Right ventricle myocardium inferior (tissue), 1 donor: Measurements from ENCODE around the gene ATXN1. TPM values are rescaled to one million over a fixed set of nuclear protein-coding genes. Genes with fewer than 3 reads are reported as not detected.
A peak's percentile ranks its signal among the peaks of the same experiment; 100 is the strongest.

Experiments used
- ATAC-seq: fragments of 200-7000 bp; cut with Tn5 transposase; one replicate; pipeline ENCODE4 v1.9.1; 2020; ENCODE audit warnings: mild to moderate bottlenecking, moderate library complexity
- DNase-seq: peaks from one replicate; pipeline ENCODE4 v3.0.0; 2021; ENCODE audit errors: missing footprints
- intact Hi-C: fragments of 100-400 bp; cut with DNase I; formaldehyde crosslinking; loops from one replicate; pipeline ENCODE4 v1.11.0; 2022
- total RNA-seq: library from RNA; stranded (reverse); fragmentation: NEBNext Ultra II Directional; extraction: Animal tissue kit (Norgen Biotek cat#: 25700); gene quantifications from one replicate; pipeline ENCODE4 v1.2.1, GENCODE V29; 2021
- donor health status: DM: no; HTN: yes; CAD: no; lungs with severe emphysema.

ATXN1 gene
- total RNA-seq, 1 donor from 2014 or later: 42.5 TPM

DNA sequence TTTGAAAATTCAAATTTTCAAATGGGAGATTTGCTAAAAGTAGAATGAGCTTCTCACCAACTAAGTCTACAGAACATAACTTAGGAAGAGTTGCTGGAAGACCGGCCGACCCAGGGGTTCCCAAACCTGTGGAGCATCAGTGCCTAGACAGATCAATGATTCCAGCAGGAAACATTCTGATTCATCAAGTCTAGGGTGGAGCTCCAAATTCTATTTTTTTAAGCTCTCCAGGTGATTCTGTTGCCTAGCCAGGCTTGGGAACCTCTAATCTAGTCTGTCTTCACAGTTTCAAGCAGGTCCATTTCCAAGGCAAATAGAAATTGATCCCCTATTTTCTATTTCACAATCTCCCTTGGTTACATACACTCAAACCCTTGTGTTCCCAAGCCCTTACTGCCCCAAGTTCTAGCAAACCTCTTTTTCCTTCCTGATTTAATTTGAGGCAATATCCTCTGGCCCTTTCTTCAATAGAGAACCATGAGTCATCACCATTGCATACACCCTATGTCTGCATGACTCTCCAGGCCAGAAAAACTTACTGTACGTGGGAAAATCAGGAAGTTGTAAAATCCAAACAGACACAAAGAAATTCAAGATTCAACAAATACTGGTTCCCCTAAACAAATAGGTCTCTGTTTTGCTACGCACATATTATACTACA, 8.9 kb downstream of the ATXN1 start:
- peak; percentile 61 for ATAC-seq
- DNase-seq: no peak
- intact Hi-C loops: no loop called here

DNA sequence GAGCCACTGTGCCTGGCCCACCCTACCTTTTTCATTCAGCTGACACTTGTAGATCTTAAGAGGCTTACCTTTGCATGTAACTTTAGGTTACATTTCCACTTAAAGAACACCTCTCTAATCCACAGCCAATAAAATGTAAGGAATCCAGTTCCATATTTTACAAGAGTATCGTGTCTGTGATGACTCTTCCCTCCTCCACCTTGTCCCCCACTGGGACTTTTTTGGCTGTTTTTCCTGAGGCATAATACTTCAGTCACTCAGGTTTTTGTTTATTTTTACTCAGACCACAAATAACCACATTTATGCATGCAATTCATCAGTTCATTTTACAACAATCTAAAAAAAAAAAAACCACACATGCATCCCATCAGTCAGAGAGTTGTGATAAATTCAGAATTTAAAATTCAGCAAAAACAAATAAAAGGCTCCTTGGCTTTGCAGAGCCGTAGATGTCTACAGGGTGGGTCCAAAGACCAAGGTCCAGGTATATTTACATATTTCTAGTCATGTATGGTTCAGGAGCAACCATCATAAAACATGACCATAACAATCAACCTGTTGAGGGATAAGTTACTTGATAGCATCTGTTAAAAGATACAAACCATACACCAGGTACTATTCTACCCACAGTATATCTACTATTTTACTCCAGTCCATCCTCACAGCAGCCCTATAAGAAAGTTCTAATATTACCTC, 9.9 kb downstream of the ATXN1 start:
- ATAC-seq (no peak), DNase-seq (no peak)
- intact Hi-C loops: no loop called here

DNA sequence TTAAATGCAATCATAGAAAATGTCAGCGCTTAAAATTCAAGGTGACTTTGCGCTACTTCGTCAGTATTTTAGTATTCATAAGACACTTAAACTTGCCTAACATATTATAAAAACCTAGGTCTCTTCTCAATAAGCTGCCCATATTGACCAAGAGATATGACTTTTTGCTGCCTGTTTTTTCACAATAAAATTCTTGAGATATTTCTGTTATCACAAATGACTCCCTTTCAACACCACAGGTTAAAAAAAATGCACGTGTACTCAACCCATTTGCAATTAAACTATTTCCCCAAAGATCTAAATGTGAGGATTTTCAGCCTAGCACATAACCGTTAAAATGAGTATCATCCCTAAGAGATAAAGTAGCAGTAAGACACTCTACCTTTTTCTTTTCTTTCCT, 10.7 kb downstream of the ATXN1 start:
- ATAC-seq: no peak
- intact Hi-C loops: no loop called here

DNA sequence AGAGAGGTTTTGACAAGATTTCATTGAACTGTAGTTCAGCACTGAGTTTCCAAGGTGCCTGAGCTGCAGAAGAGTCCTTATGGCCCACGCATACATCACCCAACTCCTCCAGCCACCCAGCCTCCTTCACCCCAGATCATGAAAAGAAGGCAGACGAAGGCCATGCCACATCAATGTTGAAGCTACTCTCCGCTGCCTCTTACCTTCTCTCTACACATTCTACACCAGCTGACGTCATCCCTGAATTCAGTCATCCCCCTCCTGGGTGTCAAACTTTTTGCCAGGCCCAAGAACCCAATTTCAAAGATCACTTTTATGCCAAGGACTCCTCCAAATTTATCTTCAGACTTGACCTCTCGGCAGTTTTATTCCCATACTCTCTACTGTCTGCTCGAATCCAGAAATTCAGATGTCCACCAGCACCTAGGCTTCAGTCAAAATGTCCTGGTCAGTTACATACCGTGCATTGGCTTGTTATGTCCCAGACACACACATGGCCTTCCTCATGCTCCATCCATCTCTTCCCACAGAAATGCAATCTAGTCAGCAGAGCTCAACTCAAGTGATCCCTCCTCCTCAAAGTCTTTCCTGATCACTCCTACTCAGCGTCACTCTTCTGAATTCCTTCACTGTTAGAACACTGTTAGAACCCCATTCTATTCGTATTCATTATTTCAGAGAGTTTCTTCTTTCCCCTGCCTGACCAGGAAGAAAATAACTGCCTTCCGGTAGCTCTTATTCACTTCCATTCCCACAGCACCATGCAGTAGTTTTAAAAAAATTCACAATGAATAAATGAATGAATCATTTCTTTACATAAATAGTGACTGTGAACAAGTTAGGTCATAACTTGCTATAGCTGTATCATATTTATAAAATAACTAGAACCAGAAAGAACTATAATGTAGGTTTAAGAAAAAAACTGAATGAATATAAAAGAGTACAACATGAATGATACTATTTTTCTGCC, 11.5 kb downstream of the ATXN1 start:
- no peak for ATAC-seq
- intact Hi-C loops: no loop called here
- no peak for DNase-seq

More for the DNA sequence above, 10.7 kb downstream of the ATXN1 start:
- DNase-seq: no peak

DNA sequence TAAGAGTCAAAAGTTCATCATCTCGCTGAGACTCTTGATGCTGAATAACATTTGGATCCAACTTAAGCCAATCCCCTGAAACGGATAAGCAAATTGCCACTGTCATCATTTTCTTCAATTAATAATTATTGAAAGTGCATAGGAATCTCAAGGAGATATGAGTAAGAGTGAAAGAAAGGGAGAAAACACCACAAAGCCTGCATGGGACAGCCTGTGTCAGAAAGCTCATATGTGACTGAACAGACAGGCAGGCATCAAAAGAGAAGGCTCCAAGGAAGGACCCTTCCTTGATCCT, 13.3 kb downstream of the ATXN1 start:
- DNase-seq (no peak), ATAC-seq (no peak)
- intact Hi-C loops: no loop called here

DNA sequence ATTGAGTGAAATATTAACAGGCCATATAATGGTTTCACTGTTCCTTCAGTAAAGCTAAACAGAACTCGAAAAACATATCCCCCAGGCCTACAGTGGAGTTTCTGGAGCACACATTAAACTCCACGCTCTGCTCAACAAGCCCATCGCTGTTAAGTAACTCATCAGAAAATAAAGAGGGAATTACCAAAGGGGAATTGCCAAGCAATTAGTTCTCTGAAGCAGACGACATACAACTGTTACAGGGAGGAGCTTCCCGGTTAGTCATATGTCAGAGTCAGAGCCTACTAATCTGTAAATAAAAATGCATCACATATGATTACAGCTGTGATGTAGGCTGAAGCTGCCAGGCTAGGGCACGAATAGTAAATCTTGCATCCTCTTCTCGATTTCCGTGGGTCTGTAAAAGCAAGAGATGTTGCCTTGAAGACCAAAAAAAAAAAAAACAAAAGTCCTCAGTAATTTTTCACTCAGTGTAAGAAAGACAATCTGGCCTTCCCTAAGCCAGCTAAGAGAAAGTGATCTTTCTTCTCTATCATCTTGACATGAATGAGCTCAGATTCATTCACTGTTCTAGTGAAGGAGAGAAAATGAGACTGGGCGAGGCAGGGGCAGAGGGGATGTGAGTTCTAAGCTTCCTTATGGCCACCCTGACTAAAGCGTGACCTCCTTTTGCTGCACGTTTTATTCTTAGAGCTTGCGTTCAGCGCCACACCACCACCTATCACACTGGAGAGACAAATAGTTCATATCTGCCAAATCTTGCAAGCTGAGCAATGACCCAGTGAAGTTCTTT, 13.8 kb downstream of the ATXN1 start:
- intact Hi-C loops: no loop called here
- DNase-seq: no peak
- peak; percentile 30 for ATAC-seq

DNA sequence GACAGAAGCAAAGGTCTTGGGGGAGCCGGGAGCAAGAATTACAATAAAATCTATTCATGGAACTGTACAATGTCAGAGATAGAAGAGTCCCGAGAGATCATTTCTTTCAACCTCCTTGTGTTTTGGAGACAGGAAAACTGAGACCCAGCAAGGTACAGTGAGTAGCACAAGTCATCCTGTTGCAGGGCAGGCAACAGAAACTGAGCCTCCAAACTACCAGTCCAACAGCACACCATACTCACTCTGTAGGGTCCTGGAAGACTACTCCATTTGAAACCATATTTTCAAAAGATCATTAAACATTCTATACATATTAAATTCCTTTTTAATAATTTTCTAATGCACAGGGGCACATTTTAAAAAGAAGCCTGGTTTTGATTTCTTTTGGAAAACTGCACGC, 14.4 kb downstream of the ATXN1 start:
- DNase-seq (no peak), ATAC-seq (no peak)
- intact Hi-C loops: no loop called here

DNA sequence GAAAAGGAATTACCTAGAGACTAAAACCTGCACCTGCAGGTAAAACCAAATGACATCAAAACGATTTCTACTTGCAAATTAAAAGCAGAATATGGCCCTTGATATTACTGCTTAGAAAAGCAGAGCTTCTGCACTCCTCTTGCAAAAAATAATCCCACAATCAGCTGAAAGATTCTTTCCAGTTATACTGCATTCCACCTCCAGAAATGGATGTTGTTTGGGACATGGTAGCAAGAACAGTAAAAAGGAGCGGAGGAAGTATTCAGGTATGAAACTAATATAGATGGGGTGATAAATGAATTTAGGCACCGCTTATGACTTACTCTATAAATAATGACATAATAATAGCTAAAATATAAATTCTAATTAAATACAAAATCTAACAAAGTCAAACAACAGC, 14.9 kb downstream of the ATXN1 start:
- intact Hi-C loops: no loop called here
- ATAC-seq (no peak), DNase-seq (no peak)

DNA sequence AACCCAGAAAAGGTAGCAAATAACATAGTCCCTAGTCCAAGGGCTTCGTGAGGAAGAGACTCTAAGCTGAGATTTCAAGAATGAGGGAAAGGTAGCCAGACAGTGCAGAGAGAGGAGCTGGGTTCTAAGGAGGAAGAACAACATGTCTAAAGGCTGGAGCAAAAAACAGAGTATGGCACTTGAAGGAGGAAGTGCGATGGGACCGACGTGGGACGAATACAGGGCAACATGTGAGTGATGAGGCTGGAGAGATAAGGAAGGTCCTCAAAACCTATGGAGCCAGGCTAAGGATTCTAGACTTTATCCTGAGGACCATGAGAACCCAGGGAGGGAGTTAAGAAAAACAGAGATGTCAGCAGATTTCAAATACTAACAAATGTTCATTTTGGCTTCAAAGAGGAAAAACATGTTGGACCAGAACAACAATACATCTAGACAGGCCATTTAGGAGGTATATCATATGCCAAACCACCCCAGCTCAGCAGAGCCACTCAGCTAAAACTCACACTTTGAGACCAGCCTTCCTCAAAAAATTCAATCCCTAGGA, 17.5 kb downstream of the ATXN1 start:
- no peak for ATAC-seq
- DNase-seq: peak; percentile 62
- intact Hi-C loops: no loop called here

DNA sequence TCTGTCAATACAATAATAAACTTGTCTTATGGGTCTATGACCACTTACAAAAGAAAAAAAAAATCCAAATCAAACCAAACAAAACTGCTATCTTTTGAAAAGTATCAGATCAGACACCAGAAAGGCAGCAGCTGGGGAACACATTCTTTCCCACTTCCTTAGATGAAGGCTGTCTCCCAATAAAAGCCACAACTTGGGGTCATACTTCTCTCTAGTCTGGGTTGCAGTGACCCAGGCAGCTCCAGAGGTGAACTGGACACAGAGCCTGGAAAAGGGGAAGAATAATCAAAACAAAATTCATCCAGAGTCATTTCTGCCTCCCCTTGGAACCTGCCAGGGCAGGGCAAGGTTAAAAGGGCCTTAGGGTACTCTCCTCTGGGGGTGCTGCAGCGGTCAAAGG, 19.1 kb downstream of the ATXN1 start:
- intact Hi-C loops: no loop called here
- DNase-seq (no peak), ATAC-seq (peak; percentile 11)

DNA sequence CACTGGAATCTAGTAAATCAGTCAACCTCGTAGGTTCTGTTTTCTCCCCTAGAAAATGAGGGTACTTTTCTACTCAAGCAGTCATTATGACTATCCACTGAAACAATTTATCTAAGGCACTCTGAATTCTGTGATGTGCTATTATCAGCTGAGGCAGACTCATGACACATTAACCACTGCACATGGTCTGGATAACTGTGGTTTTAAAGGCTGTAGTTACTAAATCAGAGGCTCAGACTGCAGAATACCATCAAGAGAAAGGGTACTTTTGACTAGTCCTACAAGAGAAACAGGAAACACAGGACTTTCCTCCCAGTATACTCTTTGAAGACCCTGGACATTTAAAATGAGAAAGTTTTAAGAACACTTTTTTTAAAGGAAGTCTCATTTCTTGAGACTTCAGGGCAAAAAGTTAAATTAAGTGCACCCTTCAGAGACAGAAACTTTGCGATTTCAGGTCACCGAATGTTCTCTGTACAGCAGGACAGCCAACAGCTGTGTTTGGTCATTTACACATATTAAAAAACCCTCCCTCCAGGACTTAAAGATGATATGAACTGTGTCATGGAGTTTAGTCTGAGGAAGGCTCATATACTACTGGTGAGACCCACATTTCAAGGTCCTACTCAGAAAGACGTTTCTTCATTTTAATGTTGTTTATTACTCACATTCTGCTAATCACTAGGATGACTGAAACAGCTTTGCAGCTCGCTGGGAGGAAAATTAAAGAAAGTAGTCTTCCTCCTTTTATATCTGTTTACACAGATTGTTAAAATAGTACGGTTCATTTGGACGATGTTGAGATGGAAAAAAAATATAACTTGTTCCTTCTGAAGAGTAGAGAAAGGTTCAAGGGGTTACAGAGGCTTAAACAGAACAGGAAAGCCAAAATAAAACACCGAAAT, 19.9 kb downstream of the ATXN1 start:
- DNase-seq: no peak
- intact Hi-C loops: no loop called here
- ATAC-seq: peak; percentile 40

DNA sequence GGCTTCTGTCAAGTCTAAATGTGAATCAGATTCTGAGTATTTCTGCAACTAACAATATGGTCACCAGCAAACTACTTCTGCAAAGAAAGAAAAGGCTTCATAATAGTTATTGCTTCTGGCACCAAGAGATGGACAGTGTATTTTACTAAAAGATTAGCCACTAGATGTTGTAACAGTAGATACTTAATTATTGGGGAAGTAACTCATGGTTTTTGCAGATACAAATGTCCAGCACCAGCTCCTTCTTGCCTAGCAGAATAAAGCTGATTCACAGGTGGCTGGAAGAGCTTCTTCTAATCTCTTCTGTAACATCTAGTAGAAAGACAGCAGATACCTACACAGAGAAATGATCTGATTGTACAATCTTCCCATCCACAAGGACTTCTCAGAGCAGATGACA, 21.2 kb downstream of the ATXN1 start:
- ATAC-seq (no peak), DNase-seq (no peak)
- intact Hi-C loops: no loop called here

DNA sequence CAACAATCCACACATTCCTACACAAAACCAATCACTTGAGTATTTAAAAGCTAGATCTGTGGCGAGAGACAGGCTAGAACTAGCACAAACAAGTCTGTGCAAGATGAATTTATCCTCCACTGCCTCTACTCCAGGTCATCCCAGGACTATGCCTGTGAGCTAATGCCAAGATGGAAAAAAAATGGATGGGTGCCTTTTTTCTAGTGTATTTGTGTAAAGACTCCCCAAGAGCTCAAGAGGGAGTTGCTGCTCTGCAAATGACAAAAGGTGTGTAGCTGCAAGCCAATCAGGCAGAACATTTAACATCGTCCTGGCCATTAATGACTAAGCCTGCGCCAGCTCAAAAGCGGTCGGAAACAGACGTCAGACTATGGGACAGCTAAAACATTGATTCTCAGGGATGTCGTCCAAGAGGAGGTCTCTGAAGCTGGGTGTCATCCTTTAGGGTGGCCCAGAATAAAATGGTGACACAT, 21.9 kb downstream of the ATXN1 start:
- DNase-seq: no peak
- intact Hi-C loops: loop anchor here (10.0 kb wide), 1 partner anchor 195 kb away; no protein-coding TSS in a partner anchor
- ATAC-seq: no peak

DNA sequence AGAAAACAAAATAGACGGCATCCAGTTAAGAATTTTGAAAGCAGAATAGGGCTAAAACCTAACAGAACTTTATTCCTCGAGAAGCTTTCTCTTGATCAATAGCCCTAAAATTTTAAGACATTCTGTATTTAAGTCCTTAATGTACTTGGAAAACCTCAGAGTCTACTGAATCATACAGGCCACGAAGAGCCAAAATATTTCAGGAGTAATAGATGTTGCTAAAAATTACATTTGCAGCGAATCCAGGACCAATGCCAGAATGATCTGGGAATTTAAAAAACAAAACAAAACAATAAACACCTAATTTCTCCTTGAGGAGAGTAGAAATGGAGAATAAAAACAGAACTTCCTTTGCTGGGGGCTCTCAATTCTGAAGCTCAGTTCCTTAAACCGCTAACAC, 23.3 kb downstream of the ATXN1 start:
- intact Hi-C loops: loop anchor here (10.0 kb wide), 1 partner anchor 193 kb away; no protein-coding TSS in a partner anchor
- ATAC-seq (no peak), DNase-seq (no peak)

DNA sequence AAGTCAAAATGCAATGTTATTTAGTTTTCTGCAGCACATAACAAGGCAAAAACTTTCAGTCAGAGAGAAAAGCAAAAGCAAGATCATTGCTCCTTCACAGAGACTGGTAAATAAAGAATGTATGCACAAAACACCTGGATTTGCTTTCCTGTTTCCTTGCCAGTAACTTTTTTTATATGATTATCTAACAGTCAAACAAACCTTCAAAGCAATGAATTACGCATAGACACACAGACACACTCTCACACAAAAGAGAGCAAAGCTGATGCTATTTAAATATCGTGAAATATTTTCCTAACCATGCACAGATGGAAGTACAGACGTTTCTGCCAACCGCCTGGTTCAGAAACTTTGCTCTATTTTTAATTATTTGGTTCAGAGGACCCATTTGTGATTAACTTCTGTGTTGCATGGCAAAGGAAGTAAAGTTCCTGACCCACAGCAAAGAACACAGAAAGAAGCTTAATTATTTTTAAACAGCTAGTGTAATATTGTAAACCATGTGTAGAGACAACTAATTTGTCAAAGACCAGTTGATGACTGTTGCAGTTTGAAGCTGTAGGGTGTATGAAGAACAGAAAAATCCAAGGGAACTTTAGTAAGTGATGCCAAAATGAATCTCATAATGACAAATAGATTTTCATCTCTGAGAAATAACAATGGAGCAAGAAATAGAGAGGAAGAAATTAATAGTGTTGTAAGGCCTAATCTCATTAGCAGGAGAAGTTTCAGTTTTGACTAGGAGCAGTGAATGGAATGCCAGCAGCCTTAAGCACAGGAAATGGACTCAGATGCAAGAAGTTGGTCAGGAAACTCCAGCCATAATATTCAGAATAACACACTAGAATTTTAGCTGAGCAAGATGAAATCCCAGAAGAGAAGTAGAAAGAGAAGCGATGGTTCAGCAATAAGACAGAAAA, 24.1 kb downstream of the ATXN1 start:
- DNase-seq (no peak), ATAC-seq (no peak)
- intact Hi-C loops: loop anchor here (10.0 kb wide), 1 partner anchor 192 kb away; no protein-coding TSS in a partner anchor

DNA sequence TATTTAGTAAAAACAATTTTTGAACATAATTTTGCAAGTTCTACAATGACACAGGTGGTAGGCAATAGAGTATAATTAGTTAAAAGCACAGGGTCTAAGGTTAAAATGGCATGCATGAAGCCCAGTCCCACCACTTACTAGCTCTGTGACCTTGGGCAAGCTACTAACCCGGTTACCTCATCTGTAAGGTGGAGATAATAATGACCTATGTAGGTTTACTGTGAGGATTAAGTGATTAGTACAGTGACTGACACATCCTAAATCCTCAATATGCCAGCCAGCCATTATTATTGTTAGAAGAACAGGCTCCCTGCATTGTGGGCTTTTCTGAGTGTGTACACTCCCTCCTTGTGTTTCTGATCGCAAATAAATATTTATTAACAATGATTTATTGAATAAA, 26.2 kb downstream of the ATXN1 start:
- intact Hi-C loops: loop anchor here (10.0 kb wide), 1 partner anchor 190 kb away; no protein-coding TSS in a partner anchor
- ATAC-seq: no peak
- no peak for DNase-seq
